Natural killer cell treated with Interleukin-12 subunit alpha and Interleukin-12 subunit beta and Interleukin-15 and Interleukin-18, amount 100 ng/mL, for 72 hours (primary cell): ENCODE results near the gene LEMD2. TPM values are rescaled to one million over a fixed set of nuclear protein-coding genes. Genes with fewer than 3 reads are reported as not detected.
A peak's percentile ranks its signal among the peaks of the same experiment; 100 is the strongest.

Experiments
- ATAC-seq, 2 donors: fragments of 150-1000 bp; cut with Tn5 transposase in 1 of 2; sonication (Bioruptor Pico), chemical (Tn5 transposase) in 1 of 2; 2 replicates each; pipeline ENCODE4 v1.10.0; 2021
- DNase-seq: peaks from one replicate; pipeline ENCODE4 v3.0.0; 2022; ENCODE audit warnings: low spot score
- H3K27ac Mint-ChIP-seq, 2 donors: 1 replicate in 1 of 2; 2 replicates in 1 of 2; pipeline ENCODE4 v1.8.0; 2022; ENCODE audit warnings: mixed read lengths in 2 of 2, mild to moderate bottlenecking in 1 of 2, moderate library complexity in 1 of 2
- H3K27me3 Mint-ChIP-seq, 2 donors: 1 replicate in 1 of 2; 2 replicates in 1 of 2; pipeline ENCODE4 v1.8.0; 2022; ENCODE audit warnings: mixed read lengths in 2 of 2
- H3K36me3 Mint-ChIP-seq: one replicate; pipeline ENCODE4 v1.8.0; 2022; ENCODE audit warnings: mixed read lengths
- H3K4me1 Mint-ChIP-seq, 2 donors: 1 replicate in 1 of 2; 2 replicates in 1 of 2; pipeline ENCODE4 v1.8.0; 2022; ENCODE audit warnings: low read depth in 2 of 2, mixed read lengths in 2 of 2, mild to moderate bottlenecking in 1 of 2
- H3K4me3 Mint-ChIP-seq: one replicate; pipeline ENCODE4 v1.8.0; 2022; ENCODE audit warnings: mixed read lengths
- H3K9me3 Mint-ChIP-seq: 2 replicates; pipeline ENCODE4 v1.8.0; 2022; ENCODE audit warnings: mixed read lengths
- total RNA-seq, 2 donors: library from RNA; stranded (reverse); gene quantifications; one replicate each; pipeline ENCODE4 v1.2.3, GENCODE V29; 2022

The LEMD2 gene
- total RNA-seq, 2 donors from 2014 or later = 62.1 to 67.6 TPM

DNA sequence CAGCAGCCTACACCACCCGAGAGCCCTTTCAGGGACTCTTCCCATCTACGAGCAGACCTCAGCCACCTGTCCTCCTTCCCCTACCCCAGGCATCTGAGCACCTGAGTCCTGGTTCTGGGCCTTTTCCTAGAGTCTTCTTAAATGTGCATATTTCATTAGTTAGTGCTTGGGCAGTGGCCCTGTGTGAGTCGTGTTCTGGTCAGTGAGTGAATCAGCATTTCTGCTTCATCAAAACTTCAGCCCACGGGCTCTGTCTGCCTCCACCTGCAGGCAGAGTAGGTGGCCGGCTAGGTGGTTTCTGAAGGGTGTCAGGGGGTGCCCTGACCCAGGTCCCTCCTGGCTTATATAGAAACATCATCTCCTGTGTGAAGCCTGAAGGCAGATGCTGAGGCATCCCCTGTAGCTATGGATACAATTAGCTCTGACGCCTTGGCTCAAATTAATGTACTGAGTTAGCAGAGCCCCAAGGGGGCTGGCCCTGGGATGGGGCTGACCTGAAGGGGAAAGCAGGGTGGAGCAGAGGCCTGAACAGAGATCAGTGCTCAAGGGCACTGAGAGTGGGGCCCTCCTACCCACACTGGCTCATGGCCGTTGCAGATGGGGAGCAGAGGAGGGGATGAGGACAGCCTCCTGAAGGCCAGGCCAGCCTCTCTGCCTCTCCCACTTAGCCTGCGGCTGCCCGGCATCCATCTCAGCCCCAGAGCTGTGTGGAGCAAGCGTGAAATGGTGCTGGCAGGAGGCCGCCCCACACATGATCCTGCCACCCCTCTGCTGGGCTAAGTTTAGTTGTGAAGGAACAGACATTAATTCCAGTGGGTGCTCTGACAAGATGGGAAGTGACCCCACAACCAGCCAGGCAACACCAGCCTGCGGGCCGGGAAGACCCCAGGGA lies 55.9 kb downstream of the LEMD2 start:
- Mint-ChIP-seq H3K9me3 (no peaks in the 10 kb centered on the region), H3K27me3 (peaks cover 6 to 7% of the 10 kb centered on the region in 2 donors), H3K27ac (no peak overlapping the region), H3K4me1 (no peaks in the 10 kb centered on the region), H3K36me3 (no peaks in the 10 kb centered on the region), H3K4me3 (no peak overlapping the region)
- ATAC-seq (no peak), DNase-seq (no peak)

DNA sequence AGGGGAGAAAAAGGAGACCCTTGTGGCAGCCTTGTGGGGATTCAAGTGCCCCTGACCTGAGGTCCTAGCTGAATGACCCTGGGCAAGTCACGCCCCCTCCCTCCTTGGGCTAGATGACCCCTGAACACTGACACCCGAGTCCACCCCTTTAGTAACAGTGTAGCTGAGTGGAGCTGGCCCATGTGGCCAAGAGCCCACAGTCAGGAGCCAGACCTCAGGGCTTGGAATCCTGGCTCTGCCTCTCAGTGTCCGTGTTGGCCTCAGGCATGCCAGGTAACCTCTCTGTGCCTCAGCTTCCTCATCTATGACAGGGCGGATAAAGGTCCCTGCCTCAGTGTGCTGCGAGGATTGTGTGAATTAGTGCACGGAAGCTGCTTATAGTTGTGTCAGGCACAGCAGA lies 56.5 kb downstream of the LEMD2 start:
- Mint-ChIP-seq H3K27ac (no peak overlapping the region), H3K27me3 (peaks cover 6 to 7% of the 10 kb centered on the region in 2 donors), H3K4me1 (no peaks in the 10 kb centered on the region), H3K36me3 (no peaks in the 10 kb centered on the region), H3K4me3 (no peak overlapping the region), H3K9me3 (no peaks in the 10 kb centered on the region)
- no peak for DNase-seq
- no peak for ATAC-seq

DNA sequence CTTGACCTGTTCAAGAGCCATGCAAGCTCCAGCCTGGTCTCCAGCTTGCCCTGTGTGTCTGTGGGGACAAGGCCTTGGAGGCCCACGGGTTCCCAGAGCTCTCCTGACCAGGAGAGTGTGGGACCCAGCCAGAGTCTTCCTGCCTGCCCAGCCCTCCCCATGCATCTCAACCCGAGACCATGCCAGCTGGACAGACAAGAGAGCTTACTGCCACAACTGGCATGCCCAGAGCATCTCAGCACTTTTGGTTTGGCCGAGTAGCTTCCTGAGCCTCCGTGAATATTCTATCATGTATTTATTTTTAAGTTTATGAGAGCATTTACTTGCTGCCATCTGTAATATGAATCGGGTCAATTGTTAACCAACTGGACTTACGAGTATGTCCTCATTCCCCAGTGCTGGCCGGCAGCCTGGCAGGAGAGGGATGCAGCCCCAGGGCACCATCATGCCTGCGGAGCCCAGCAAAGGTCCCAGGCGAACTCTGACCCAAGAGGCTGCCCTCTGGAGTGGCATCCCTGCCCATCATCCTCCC lies 57.1 kb downstream of the LEMD2 start:
- H3K4me3 Mint-ChIP-seq = no peak overlapping the region
- no peaks in the 10 kb centered on the region for H3K9me3 Mint-ChIP-seq
- ATAC-seq = no peak
- H3K4me1 Mint-ChIP-seq = no peaks in the 10 kb centered on the region
- no peak overlapping the region for H3K27ac Mint-ChIP-seq
- H3K27me3 Mint-ChIP-seq = peaks cover 6 to 7% of the 10 kb centered on the region in 2 donors
- no peak for DNase-seq
- no peaks in the 10 kb centered on the region for H3K36me3 Mint-ChIP-seq

- Mint-ChIP-seq H3K27me3 (peaks cover 7 to 8% of the 10 kb centered on the region in 2 donors), H3K4me3 (no peak overlapping the region), H3K9me3 (no peaks in the 10 kb centered on the region), H3K4me1 (no peaks in the 10 kb centered on the region), H3K36me3 (no peaks in the 10 kb centered on the region), H3K27ac (no peak overlapping the region)
- no peak for ATAC-seq
- no peak for DNase-seq
Observed at GRCh38 chr6:33731035-33731434, 57.9 kb downstream of the LEMD2 start.

DNA sequence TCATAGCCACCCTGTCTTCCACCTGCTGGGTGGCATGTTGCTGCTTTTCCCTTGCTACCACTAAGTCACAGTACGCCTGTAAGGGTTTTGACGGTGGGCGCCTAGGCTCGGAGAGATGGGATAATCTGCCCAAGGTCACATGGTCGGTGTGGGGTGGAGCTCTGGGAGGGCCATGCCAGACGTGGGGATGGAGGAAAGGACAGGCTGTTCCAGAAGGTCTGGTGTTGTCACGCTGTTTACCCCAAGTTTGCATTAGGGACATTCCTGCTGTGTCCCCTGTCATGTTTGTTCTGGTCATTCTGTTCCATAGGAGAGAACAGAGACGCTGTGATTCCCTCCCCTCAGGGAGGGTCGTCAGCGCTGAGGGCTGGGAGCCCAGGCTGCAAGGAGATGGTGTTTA lies 58.3 kb downstream of the LEMD2 start:
- H3K4me1 Mint-ChIP-seq = no peaks in the 10 kb centered on the region
- no peak overlapping the region for H3K4me3 Mint-ChIP-seq
- H3K27ac Mint-ChIP-seq = no peak overlapping the region
- ATAC-seq (no peak), DNase-seq (no peak)
- no peaks in the 10 kb centered on the region for H3K36me3 Mint-ChIP-seq
- H3K9me3 Mint-ChIP-seq = no peaks in the 10 kb centered on the region
- peaks cover 7 to 9% of the 10 kb centered on the region in 2 donors for H3K27me3 Mint-ChIP-seq

DNA sequence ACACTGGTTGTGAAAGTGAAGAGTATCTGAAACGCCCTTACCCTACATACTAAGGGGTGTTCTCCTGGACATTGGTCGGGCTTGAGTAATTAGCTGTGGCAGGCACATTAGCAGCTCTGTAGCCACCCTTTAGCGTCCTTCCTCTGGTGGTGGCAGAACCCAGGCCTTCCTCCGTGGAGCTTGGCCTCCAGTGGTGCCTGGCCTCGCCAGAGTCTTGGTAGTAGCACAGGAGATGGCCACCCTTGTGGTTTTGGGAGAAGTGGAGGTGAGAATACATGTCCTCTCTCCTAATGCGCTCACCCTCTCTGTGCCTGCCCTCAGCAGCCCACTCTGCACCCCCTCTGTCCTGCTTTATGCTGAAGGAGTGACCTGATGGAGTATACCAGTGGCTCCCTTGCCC lies 59.9 kb downstream of the LEMD2 start:
- H3K36me3 Mint-ChIP-seq = no peaks in the 10 kb centered on the region
- no peak overlapping the region for H3K4me3 Mint-ChIP-seq
- DNase-seq (no peak), ATAC-seq (no peak)
- H3K27ac Mint-ChIP-seq = no peak overlapping the region
- no peaks in the 10 kb centered on the region for H3K9me3 Mint-ChIP-seq
- H3K27me3 Mint-ChIP-seq = peaks cover 13 to 20% of the 10 kb centered on the region in 2 donors
- no peaks in the 10 kb centered on the region for H3K4me1 Mint-ChIP-seq

- Mint-ChIP-seq H3K27ac (no peak overlapping the region), H3K4me3 (no peak overlapping the region), H3K27me3 (peaks cover 19 to 24% of the 10 kb centered on the region in 2 donors), H3K4me1 (no peaks in the 10 kb centered on the region), H3K9me3 (no peaks in the 10 kb centered on the region), H3K36me3 (no peaks in the 10 kb centered on the region)
- DNase-seq (no peak), ATAC-seq (no peak)
Observed at GRCh38 chr6:33728438-33728837, 60.5 kb downstream of the LEMD2 start.

GRCh38 chr6:33727932-33728331 lies 61.0 kb downstream of the LEMD2 start:
- Mint-ChIP-seq H3K4me3 (no peak overlapping the region), H3K27ac (no peak overlapping the region), H3K4me1 (no peaks in the 10 kb centered on the region), H3K27me3 (peaks cover 24 to 25% of the 10 kb centered on the region in 2 donors), H3K36me3 (no peaks in the 10 kb centered on the region), H3K9me3 (no peaks in the 10 kb centered on the region)
- ATAC-seq = peak; percentile 11 to 26
- no peak for DNase-seq

- Mint-ChIP-seq H3K36me3 (no peaks in the 10 kb centered on the region), H3K4me3 (no peak overlapping the region), H3K9me3 (no peaks in the 10 kb centered on the region), H3K4me1 (no peaks in the 10 kb centered on the region), H3K27ac (no peak overlapping the region), H3K27me3 (peaks cover 25 to 27% of the 10 kb centered on the region in 2 donors)
- ATAC-seq (no peak), DNase-seq (no peak)
Observed at GRCh38 chr6:33727126-33727525, 61.8 kb downstream of the LEMD2 start.

DNA sequence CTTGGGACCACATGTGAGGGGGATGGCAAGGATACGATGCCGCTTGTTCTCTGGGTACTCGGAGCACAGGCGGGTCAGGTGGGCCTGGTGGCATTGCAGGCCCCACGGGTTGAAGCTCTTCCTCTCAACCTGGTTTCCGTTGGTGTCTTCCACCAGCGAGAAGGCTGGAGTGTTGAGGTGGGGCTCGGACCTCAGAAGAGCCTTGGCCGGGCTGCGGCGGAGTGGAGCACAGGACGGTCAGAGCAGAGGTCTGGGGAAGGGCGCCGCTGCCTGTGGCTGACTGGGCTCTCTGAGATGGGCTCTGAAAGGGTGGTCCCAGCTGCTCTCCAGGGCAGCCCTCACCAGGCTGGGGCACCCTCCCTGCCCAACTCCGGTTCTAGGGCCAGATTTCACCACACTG lies 62.2 kb downstream of the LEMD2 start:
- H3K36me3 Mint-ChIP-seq = no peaks in the 10 kb centered on the region
- no peak overlapping the region for H3K27ac Mint-ChIP-seq
- no peak for ATAC-seq
- H3K27me3 Mint-ChIP-seq = peaks cover 26 to 27% of the 10 kb centered on the region in 2 donors
- H3K9me3 Mint-ChIP-seq = no peaks in the 10 kb centered on the region
- H3K4me1 Mint-ChIP-seq = no peaks in the 10 kb centered on the region
- H3K4me3 Mint-ChIP-seq = no peak overlapping the region
- no peak for DNase-seq

GRCh38 chr6:33725891-33726673 lies 62.8 kb downstream of the LEMD2 start:
- peaks cover 26 to 27% of the 10 kb centered on the region in 2 donors for H3K27me3 Mint-ChIP-seq
- ATAC-seq (no peak), DNase-seq (no peak)
- H3K4me1 Mint-ChIP-seq = no peaks in the 10 kb centered on the region
- no peak overlapping the region for H3K27ac Mint-ChIP-seq
- no peaks in the 10 kb centered on the region for H3K9me3 Mint-ChIP-seq
- H3K36me3 Mint-ChIP-seq = no peaks in the 10 kb centered on the region
- H3K4me3 Mint-ChIP-seq = no peak overlapping the region

DNA sequence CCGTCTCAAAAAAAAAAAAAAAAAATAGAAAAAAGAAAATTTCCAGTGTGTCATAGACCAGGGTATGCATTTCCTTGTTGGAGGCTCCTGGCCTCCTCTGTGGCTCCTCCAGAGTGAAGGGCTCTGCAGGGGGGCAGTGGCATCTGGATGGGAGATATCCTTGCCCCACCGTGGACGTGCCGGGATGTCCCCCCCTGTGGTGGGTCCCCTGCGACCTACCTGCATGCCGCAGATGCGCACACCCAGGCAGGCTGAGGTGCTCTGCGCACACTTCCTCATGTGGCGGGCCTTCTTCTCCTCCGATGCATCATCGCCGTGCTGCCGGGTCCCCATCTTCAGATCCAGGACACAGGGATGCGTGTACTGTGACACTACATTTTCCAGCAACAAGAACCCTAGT lies 63.7 kb downstream of the LEMD2 start:
- Mint-ChIP-seq H3K27ac (no peak overlapping the region), H3K4me3 (no peak overlapping the region), H3K9me3 (no peaks in the 10 kb centered on the region), H3K36me3 (no peaks in the 10 kb centered on the region), H3K4me1 (no peaks in the 10 kb centered on the region), H3K27me3 (peaks cover 27 to 30% of the 10 kb centered on the region in 2 donors)
- DNase-seq (no peak), ATAC-seq (no peak)

DNA sequence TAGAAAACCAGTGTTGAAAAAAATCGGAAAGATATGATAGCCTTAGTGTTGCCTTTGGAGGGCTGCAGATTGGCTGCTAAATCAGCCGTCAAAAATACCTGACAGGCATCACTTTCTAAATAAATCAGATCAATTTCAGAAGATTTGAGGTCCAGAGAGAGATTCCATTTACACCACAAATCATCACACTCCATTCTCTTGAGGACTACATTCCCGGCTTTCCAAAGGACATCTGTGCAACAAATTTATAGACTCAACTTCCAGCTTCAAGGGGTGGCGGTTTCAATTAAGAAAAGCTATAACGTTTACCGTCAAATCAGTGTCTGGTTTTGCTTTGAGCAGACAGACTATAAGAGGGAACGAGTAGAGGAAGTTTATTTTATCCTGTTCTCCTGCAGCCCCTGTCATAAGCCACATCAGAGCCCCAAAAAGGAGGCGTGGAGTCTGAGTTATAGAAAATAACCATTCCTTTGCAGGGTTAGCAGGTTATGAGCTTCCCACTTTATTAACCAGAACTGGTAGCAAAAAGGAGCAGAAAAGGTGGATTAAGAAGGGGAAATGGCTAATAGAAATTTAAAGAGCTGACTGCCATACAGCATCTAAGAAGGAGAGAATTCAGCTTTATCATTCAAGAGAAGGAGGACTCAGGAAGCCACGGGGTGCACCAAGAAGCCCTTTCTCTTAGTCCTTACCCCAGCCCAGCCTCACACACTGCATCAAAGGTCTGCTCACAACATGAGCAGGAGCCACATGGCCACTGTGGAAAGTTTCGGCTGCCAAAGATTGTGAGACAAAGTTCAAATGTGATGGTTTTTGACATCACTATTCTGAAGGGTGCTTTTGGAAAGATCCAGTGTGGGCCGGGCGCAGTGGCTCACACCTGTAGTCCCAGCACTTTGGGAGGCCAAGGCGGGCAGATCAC lies 64.6 kb downstream of the LEMD2 start:
- peaks cover 29 to 31% of the 10 kb centered on the region in 2 donors for H3K27me3 Mint-ChIP-seq
- no peaks in the 10 kb centered on the region for H3K4me1 Mint-ChIP-seq
- ATAC-seq (no peak), DNase-seq (no peak)
- no peaks in the 10 kb centered on the region for H3K36me3 Mint-ChIP-seq
- no peak overlapping the region for H3K4me3 Mint-ChIP-seq
- no peak overlapping the region for H3K27ac Mint-ChIP-seq
- no peaks in the 10 kb centered on the region for H3K9me3 Mint-ChIP-seq
